Measurements from ENCODE around the gene CHST11. TPM values are rescaled to one million over a fixed set of nuclear protein-coding genes. Genes with fewer than 3 reads are reported as not detected.

CHST11 gene
- total and polyA plus RNA-seq, 4 donors = 0.57 to 11.1 (median 3.7) TPM

DNA sequence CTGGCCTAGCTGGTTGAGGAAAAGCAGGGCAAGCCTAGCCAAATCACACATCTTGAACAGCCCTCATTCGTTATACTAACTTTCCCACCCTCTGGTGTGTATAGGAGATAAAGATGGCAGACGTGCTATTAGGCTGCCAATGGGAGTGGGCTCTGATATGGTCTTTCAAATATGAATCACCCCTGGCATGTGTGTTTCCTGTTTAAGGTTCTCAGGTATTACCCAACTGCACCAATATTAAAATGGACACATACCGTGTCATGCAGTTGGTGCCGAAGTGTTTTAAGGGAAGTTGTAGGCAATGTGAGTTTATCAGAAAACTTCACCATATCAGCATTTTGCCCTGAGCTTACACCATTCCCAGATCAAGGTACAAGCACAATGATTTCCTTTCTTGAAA is 33.4 kb downstream of the CHST11 start:
- 82% methylated on average over 4 of the region's 4 CpGs for whole genome bisulfite sequencing
- no peak for TF ChIP-seq EGR1 (IDR thresholded peaks at IDR 0.05; ENCODE audit: low read depth in 2 of 2)
- no peak for TF ChIP-seq YY1 (IDR thresholded peaks at IDR 0.05)
- TF ChIP-seq GABPA (IDR thresholded peaks at IDR 0.05 in 1 of 2, conservative IDR thresholded peaks at IDR 0.05 in 1 of 2) = no peak
- no peak for TF ChIP-seq RAD21 (IDR thresholded peaks at IDR 0.05)
- TF ChIP-seq TAF1 (conservative IDR thresholded peaks at IDR 0.05) = no peak
- TF ChIP-seq JUND (IDR thresholded peaks at IDR 0.05) = no peak
- TF ChIP-seq NR2F2 (IDR thresholded peaks at IDR 0.05) = no peak
- no peak for TF ChIP-seq SP1 (IDR thresholded peaks at IDR 0.05)
- TF ChIP-seq HNF4G (IDR thresholded peaks at IDR 0.05) = no peak
- TF ChIP-seq FOXA1 (IDR thresholded peaks at IDR 0.05) = no peak
- no peak for TF ChIP-seq RXRA (IDR thresholded peaks at IDR 0.05)
- H3K27me3 ChIP-seq (ENCODE audit: control insufficient read depth in 4 of 4, insufficient read depth in 4 of 4, low read length in 3 of 4) = no peaks in the 10 kb centered on the region
- H3K9ac ChIP-seq (ENCODE audit: low read depth in 1 of 2, low read length in 2 of 2) = no peak overlapping the region
- no peaks in the 10 kb centered on the region for H3K36me3 ChIP-seq (ENCODE audit: control insufficient read depth in 4 of 4, insufficient read depth in 3 of 4, low read depth in 1 of 4, low read length in 3 of 4)
- no peaks in the 10 kb centered on the region for H3K4me1 ChIP-seq (ENCODE audit: control insufficient read depth in 4 of 4, insufficient read depth in 4 of 4, low read length in 3 of 4)
- H3K9me3 ChIP-seq (ENCODE audit: control insufficient read depth in 4 of 4, low read length in 3 of 4) = no peaks in the 10 kb centered on the region
- no peak overlapping the region for H3K4me3 ChIP-seq (ENCODE audit: low read depth in 1 of 3, low read length in 3 of 3)
- no peak for DNase-seq (ENCODE audit: low spot score)
- no peak overlapping the region for H3K27ac ChIP-seq (ENCODE audit: low read depth in 1 of 2, low read length in 2 of 2)

DNA sequence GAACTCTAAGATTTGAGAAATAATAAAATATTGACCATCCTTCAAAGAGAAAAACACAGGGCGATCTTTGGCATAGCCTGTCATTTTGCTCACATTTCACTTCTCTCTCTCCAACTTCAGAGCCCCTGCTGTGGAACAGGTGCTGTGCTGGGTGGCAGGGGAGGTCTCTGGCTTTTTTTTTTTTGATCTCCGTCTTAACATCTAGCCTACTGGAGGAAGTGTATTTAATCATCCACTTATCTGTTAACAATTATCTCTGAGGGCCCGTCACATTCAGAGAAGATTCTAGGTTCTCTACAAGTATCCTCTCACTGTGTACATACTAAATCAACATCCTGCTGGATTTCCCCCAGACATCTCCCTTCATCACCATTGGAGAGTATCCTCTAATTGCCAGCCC is 34.1 kb downstream of the CHST11 start:
- TF ChIP-seq RAD21 (IDR thresholded peaks at IDR 0.05) (no peak), JUND (IDR thresholded peaks at IDR 0.05) (no peak), SP1 (IDR thresholded peaks at IDR 0.05) (no peak), HNF4G (IDR thresholded peaks at IDR 0.05) (no peak), FOXA2 (IDR thresholded peaks at IDR 0.05) (no peak), FOXA1 (IDR thresholded peaks at IDR 0.05) (no peak), TAF1 (conservative IDR thresholded peaks at IDR 0.05) (no peak), RXRA (IDR thresholded peaks at IDR 0.05) (no peak), YY1 (IDR thresholded peaks at IDR 0.05) (no peak), NR2F2 (IDR thresholded peaks at IDR 0.05) (no peak), HNF4A (conservative IDR thresholded peaks at IDR 0.05) (no peak)
- TF ChIP-seq, protein P1, sequence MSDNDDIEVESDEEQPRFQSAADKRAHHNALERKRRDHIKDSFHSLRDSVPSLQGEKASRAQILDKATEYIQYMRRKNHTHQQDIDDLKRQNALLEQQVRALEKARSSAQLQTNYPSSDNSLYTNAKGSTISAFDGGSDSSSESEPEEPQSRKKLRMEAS (IDR thresholded peaks at IDR 0.05) = no peak
- TF ChIP-seq, protein P2, sequence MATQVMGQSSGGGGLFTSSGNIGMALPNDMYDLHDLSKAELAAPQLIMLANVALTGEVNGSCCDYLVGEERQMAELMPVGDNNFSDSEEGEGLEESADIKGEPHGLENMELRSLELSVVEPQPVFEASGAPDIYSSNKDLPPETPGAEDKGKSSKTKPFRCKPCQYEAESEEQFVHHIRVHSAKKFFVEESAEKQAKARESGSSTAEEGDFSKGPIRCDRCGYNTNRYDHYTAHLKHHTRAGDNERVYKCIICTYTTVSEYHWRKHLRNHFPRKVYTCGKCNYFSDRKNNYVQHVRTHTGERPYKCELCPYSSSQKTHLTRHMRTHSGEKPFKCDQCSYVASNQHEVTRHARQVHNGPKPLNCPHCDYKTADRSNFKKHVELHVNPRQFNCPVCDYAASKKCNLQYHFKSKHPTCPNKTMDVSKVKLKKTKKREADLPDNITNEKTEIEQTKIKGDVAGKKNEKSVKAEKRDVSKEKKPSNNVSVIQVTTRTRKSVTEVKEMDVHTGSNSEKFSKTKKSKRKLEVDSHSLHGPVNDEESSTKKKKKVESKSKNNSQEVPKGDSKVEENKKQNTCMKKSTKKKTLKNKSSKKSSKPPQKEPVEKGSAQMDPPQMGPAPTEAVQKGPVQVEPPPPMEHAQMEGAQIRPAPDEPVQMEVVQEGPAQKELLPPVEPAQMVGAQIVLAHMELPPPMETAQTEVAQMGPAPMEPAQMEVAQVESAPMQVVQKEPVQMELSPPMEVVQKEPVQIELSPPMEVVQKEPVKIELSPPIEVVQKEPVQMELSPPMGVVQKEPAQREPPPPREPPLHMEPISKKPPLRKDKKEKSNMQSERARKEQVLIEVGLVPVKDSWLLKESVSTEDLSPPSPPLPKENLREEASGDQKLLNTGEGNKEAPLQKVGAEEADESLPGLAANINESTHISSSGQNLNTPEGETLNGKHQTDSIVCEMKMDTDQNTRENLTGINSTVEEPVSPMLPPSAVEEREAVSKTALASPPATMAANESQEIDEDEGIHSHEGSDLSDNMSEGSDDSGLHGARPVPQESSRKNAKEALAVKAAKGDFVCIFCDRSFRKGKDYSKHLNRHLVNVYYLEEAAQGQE (IDR thresholded peaks at IDR 0.05) = no peak
- TF ChIP-seq, protein P3, sequence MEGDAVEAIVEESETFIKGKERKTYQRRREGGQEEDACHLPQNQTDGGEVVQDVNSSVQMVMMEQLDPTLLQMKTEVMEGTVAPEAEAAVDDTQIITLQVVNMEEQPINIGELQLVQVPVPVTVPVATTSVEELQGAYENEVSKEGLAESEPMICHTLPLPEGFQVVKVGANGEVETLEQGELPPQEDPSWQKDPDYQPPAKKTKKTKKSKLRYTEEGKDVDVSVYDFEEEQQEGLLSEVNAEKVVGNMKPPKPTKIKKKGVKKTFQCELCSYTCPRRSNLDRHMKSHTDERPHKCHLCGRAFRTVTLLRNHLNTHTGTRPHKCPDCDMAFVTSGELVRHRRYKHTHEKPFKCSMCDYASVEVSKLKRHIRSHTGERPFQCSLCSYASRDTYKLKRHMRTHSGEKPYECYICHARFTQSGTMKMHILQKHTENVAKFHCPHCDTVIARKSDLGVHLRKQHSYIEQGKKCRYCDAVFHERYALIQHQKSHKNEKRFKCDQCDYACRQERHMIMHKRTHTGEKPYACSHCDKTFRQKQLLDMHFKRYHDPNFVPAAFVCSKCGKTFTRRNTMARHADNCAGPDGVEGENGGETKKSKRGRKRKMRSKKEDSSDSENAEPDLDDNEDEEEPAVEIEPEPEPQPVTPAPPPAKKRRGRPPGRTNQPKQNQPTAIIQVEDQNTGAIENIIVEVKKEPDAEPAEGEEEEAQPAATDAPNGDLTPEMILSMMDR (IDR thresholded peaks at IDR 0.05; ENCODE audit: low read depth, low read length, missing input control) = no peak
- TF ChIP-seq, protein P4, sequence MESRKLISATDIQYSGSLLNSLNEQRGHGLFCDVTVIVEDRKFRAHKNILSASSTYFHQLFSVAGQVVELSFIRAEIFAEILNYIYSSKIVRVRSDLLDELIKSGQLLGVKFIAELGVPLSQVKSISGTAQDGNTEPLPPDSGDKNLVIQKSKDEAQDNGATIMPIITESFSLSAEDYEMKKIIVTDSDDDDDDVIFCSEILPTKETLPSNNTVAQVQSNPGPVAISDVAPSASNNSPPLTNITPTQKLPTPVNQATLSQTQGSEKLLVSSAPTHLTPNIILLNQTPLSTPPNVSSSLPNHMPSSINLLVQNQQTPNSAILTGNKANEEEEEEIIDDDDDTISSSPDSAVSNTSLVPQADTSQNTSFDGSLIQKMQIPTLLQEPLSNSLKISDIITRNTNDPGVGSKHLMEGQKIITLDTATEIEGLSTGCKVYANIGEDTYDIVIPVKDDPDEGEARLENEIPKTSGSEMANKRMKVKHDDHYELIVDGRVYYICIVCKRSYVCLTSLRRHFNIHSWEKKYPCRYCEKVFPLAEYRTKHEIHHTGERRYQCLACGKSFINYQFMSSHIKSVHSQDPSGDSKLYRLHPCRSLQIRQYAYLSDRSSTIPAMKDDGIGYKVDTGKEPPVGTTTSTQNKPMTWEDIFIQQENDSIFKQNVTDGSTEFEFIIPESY (IDR thresholded peaks at IDR 0.05) = no peak
- DNase-seq (ENCODE audit: low spot score) = no peak
- Histone ChIP-seq H3K27me3 (ENCODE audit: control insufficient read depth in 4 of 4, insufficient read depth in 4 of 4, low read length in 3 of 4) (no peaks in the 10 kb centered on the region), H3K4me3 (ENCODE audit: low read depth in 1 of 3, low read length in 3 of 3) (no peak overlapping the region), H3K9ac (ENCODE audit: low read depth in 1 of 2, low read length in 2 of 2) (no peak overlapping the region), H3K9me3 (ENCODE audit: control insufficient read depth in 4 of 4, low read length in 3 of 4) (no peaks in the 10 kb centered on the region), H3K4me1 (ENCODE audit: control insufficient read depth in 4 of 4, insufficient read depth in 4 of 4, low read length in 3 of 4) (no peaks in the 10 kb centered on the region), H3K36me3 (ENCODE audit: control insufficient read depth in 4 of 4, insufficient read depth in 3 of 4, low read depth in 1 of 4, low read length in 3 of 4) (no peaks in the 10 kb centered on the region), H3K27ac (ENCODE audit: low read depth in 1 of 2, low read length in 2 of 2) (no peak overlapping the region)
- WGBS = 78% methylated on average over 3 of the region's 3 CpGs

Measured in liver (tissue), 9 donors.